Renal cortex interstitium (tissue), 11 donors: ENCODE data around the gene MYCL. TPM values are rescaled to one million over a fixed set of nuclear protein-coding genes. Genes with fewer than 3 reads are reported as not detected.

Experiments
- DNase-seq, 11 donors: peaks; one replicate each; pipeline ENCODE4 v3.0.0-alpha.2; 2013; ENCODE audit warnings: low read depth in 9 of 11, low spot score in 4 of 11; ENCODE audit errors: extremely low read depth in 1 of 11
- polyA plus RNA-seq, 3 donors: library from polyadenylated mRNA; unstranded; fragments of 120-200 nt; gene quantifications; one replicate each; pipeline ENCODE4 v1.2.1, GENCODE V29; 2013; ENCODE audit not compliant: insufficient read length in 3 of 3

Gene MYCL
- polyA plus RNA-seq, 3 donors = 7.5 to 8.4 (median 8.1) TPM

DNA sequence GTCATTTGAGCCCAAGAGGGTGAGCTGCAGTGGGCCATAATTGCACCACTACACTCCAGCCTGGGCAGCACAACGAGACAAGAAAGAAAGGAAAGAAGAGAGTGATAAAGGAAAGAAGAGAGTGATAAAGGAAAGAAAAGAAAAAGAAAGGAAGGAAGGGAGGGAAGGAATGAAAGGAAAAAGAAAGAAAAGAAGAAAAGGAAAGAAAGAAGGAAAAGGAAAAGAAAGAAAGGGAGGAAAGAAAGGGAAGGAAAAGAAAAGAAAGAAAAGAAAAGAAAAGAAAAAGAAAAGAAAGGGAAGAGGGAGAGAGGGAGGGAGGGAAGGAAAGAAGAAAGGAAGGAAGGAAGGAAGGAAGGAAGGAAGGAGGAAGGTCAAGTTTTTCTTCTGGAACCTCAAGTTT lies 36.0 kb downstream of the MYCL start:
- no peak for DNase-seq

DNA sequence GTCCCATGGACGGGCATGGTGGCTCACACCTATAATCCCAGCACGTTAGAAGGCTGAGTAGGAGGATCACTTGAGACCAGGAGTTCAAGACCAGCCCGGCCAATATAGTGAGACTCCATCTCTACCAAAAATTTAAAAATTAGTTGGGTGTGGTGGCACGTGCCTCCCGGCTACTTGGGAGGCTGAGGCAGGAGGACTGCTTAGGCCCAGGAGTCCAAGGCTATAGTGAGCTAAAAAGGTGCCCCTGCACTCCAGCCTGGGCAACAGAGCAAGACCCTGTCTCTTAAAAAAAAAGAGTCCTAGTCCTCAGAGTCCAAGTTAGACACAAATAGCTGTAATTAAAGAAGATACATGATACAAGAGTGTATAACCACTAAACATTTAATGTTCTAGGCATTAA lies 38.5 kb downstream of the MYCL start:
- no peak for DNase-seq

DNA sequence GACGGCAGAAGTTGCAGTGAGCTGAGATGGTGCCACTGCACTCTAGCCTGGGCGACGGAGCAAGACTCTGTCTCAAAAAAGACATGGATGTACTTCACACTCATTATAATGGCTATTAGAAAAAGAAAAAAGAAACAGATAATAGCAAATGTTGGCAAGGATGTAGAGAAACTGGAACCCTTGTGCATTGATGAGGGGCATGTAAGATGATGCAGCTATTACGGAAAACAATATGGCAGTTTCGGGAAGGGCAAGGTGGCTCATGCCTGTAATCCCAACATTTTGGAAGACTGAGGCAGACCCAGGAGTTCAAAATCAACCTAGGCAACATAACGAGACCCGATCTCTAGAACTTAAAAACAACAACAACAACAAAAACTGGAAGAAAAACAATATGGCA lies 40.7 kb downstream of the MYCL start:
- no peak for DNase-seq

DNA sequence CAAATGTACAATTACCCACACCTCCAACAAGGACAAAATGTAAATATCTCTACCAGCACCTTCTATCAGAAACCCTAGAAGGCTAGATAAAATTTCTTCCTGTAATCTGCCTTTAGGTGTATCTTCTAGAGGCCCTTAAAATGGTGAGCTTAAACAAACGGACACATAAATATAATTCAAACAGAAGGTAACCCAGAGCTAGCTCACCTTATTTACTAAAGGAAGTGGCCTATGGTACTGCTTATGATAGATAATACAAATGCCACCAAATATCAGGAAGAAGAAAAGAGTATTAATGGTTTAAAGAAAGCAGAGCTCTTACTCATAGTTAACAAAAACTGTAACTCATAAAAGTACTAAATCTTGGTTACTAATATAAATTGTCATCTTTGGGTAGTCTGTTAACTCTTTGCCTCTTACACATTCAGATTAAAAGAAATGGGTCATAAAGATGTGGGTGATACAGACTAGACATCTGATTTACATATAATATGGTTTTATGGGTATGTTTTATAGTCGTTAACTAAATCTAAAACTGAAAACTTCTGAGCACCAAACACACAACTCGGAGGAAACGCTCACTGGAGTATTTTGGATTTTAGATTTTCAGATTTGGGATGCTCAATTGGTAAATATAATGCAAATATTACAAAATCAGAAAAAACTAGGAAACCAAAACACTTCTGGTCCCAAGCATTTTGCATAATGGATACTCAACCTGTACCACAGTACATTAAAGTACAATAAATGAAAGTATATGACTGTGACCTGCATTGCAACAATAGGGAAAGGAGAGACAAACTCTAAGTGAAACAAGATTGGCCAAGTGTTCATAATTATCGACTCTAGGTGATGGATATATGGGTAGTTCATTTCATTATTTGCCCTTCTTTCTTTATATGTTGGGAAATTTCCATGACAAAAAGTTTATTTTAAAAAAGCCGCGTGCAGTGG lies 41.6 kb downstream of the MYCL start:
- no peak for DNase-seq

DNA sequence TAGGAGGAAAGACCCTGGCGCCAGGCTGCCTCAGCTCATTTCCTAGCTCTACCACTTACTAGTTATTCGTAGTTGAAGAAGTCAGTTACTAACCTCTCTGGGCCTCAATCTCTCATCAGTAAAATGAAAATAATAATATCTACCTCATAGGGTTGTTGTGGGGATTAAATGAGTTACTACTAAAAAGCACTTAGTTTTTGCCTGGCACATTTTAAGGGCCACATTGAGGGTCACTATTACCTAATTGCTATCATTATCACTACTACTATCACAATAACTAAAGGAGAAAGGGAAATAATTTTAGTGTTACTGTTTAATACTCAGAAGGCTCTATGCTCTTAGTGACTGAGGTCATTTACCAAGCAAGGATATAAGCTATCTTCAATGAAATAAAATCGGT lies 43.4 kb downstream of the MYCL start:
- DNase-seq = no peak

DNA sequence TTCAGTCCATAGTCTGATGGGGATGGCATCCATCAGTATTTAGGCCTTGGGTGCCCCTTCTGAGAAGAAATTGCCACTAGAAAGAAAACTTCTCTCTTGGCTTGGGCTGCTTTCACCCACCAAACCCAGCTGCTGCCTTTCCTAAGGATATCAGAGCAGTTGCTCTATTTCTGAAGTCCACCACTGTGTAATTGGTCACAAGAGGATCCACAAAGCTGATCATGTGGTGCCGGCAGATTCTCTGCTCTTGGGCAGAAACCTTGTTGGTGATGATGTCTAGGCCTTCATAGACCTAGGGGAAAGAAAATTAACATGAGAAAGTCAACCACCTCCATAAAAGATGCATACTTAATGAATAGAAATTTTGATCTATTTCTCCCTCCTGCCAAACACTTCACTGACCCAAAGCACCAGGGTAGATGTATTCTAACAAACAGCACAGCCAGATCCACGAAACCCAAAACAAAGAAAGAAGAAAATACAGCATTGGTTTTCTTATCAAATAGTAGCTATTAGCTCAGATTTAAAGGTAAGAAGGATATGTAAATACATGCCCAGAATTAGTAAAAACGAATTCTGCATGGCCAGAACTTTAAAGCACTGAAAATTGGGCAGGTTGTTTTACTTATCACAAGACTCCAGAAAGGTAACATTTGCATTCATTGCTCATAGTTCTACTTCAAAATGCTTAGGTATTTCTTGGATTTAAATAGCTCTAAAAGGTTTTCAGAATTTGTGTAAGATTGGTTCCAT lies 44.4 kb downstream of the MYCL start:
- no peak for DNase-seq

DNA sequence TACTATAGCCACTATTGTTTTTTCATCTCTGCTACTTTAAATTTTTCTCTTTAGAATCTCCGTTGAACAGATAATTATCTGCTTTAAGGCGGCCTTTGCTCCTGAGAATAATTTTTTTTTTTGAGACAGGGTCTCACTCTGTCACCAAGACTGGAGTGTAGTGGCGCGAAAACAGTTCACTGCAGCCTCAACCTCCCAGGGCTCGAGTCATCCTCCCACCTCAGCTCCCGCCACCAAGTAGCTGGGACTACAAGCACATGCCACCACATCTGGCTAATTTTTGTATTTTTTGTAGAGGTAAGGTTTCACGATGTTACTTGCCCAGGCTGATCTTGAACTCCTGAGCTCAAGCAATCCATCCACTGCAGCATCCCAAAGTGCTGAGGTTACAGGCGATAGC lies 47.0 kb downstream of the MYCL start:
- no peak for DNase-seq

DNA sequence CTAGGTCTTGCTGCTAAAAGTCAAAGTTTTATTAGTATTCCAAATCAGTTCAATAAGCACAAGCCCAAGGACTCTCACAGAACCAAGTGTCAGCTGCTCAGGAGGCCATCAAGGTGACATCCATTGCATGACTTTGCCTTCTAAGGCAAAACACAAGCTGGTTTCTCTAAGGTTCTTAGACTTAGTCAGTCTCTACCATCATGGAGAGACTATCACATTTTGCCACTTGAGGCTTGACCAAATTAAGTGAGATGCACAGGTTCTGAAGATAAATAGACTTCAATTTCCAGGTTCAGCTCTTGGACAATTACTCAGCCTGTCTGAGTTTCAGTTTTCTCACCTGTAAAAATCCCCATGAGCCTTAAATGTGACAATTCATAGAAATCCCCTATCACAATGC lies 47.4 kb downstream of the MYCL start:
- DNase-seq = no peak

DNA sequence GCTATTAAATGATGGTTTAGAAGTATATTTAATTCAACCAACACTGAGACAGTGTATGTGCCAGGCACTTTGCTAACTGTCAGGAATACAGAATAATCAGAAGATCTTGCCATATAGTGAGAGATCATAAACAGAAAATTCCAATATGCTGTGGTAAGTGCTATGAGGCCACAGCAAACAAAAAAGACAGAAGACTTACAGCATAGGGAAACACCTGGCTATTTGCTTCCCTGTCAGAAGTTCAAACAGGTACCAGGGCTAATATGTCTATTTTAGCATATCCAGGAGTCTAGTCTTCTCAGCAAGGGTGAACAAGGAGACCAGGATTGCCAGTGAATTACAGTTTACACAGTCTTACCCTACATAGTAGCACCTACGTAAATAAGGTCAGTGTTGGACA lies 48.8 kb downstream of the MYCL start:
- DNase-seq = no peak

DNA sequence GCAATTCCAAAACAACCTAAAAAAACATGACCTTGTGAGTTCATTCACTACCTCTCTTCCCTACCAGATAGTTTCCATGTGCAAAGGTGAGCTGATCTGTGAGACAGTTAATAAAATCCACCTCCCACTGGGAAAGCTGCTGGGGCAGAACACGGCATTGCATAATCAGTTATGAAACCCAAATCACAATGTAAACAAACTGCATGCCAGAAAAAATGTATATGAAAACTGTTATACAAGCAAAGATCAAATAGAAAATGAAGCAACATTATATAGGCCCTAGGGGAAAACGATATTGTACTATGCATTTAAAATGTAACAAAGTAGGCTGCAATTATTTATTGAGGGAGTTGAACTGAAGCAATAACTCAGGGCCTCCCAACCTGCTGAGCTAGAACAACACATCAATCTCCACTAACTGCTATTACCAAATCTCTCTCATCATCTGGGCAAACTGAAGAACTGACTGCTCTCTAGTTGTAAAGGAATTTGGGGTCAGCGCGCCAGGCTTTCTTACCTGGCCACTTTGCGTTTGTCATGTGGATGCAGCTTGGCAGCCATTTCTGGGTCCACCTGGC lies 49.4 kb downstream of the MYCL start:
- DNase-seq = peak in 6 of 11 donors; percentile 17 to 48 (median 28)

DNA sequence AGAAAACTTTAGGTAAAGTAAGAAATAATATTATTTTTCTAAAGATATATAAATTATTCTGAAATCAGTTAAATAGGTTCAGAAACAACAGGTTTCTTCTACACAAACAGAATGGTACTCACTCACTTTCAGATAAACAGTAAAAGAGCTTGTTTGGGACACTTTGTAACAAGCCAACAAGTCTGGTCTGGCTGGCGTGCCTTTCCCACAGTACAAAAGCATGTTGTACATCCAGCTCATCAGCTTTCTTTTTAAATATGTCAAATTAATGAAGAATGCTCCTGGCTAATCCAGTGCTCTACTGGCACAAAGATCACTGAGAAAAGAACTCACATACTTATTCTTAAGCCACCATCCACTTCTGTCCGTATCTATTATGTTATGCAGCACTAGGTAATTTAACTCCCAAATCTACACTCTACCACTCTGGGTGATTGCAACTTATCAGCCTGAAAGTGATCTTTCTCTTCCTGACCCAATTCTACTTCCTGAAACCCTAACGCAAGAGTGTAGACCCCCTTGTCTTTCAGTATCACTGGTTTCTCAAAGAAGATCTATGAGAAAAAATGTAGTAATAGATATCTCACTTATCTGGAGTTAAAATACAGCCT lies 51.0 kb downstream of the MYCL start:
- no peak for DNase-seq

DNA sequence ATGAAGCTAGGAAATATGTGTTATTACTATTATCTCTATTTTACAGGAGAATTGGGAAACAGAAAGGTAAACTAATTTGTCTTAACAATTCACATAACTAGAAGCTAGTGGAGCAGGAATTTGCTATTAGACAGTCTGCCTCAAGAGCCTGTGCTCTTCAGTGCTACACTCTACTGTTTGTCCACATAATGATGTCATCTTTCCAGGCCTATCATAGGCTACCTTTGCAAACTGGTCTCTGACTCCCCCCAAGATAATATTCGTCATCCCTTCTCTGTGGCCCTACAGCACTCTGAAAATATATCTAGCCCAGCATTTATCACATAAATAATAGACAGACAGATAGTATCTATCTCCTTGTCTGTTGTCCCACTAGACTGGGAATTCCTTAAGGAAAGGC lies 52.5 kb downstream of the MYCL start:
- no peak for DNase-seq

DNA sequence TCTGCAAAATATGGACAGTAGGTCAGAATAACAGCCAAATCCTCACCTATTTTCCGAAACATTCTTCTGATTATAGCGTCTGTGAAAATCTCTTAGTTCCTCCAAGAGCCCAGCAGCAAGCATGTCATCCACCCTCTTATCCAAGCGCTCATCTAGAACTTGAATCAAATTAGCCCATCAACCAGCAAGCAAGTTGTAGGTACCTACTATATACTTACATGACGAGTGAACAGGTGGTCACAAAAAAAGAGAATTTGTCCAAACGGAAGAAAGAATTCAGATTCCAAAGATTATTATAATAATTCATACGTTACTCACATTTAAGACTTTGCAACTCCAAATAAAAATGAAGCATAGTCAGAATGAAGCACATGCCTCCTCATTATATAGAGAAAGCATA lies 53.8 kb downstream of the MYCL start:
- no peak for DNase-seq

DNA sequence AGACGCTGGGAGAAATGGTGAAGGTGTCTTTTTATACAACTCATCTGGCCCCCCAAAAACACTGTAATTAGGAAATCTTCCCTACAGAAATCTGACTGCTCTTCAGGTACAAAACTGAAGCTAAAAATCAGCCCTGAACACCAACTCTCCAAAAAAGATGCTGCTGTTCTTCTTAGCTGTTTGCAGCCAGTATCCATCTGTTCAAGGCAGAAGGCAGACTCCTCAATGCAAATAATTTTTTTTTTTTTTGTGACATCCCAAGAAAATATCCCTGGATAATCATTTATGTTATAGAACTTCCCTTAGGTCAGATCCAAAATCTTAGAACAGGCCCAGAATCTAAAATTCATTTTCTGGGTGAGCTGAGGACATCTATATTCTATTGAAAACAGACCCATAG lies 54.9 kb downstream of the MYCL start:
- DNase-seq = no peak

DNA sequence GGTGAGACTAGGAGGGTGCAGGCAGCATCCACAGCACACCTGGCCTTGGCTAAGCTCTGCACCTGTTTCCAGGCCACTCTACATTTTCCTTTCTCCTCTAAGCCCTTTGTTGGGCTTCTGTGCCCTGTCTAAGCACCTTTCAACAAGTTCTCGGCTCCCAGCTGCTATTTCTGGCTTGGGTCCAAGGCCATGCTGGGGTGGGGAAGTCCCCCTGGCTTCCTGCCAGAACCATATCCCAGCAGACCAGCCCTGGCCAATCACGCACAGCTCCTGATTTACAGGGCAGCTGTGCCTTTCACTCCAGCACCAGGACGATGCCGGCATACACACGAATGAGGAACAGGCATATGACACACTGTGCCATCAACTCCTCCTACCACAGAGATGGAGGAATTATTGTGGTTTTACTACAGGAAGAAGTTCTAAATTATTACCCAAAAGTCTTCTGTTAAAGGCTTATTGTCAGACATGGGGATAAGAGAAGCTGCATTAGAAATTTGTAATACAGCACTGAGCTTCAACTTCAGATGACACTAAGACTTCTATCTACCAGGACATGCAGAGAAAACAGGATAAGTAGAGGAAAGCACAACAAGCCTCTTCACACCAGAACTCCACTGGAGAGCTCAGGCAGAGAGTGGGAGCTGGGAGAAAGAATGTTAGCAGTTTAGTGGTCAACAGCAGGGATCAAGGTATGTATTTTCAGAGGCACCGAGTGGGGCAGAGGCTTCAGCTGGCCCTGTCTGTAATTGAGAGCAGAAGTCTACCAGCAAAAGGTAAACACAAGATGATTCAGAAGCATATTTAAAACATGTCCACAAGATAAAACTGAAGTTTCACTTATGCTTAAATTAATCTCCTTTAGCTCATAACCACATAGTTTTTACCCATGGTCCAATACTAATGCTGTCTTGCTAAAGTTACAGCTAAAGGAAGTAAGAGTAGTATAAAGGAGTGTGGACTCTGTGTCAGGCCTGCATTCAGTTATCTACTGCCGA lies 55.8 kb downstream of the MYCL start:
- peak; percentile 60 to 82 (median 76) for DNase-seq
